ENCODE measurements around the gene KCNIP1.

DNA sequence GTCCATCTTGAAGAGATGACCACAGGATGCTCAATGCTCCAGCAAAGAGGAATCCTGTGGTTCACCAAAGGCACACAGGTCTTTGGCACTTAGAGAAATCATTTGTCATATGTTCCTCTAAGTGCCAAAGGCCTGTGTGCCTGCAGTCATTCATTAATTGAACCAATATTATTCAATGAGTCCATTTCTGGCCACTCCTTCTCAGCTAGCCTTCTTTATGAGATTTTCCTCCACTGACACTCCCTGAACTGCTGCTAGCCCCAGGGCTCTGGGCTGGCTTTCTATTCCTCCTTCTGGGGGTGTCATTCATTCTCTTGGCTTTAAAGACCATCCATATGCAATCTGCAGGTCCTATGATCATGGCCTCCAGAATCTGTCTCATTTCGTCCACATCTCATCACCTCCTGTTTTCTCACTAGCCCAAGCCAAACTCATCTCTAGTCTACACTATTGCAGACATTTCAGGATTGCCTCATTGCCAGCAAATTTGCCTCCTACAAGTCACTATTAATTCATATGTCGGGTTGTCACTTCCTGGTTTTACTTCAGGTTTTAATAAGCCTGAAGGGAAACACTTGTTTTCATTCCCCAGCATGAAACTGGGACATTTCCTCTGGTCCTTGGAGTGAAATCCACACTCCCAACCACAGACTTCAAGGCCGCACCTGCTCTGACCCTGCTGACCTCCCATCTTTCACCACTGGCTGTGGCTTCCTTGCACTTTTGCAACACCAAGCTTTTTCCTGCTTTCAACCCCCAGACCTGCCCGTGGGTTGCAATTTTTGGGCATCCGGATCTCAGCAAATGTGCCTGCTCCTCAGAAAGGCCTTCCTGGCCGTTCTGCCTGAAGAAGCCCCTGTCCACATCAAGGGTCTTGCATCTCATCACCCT, 35.1 kb downstream of the KCNIP1 start:
- TF ChIP-seq, protein P1, sequence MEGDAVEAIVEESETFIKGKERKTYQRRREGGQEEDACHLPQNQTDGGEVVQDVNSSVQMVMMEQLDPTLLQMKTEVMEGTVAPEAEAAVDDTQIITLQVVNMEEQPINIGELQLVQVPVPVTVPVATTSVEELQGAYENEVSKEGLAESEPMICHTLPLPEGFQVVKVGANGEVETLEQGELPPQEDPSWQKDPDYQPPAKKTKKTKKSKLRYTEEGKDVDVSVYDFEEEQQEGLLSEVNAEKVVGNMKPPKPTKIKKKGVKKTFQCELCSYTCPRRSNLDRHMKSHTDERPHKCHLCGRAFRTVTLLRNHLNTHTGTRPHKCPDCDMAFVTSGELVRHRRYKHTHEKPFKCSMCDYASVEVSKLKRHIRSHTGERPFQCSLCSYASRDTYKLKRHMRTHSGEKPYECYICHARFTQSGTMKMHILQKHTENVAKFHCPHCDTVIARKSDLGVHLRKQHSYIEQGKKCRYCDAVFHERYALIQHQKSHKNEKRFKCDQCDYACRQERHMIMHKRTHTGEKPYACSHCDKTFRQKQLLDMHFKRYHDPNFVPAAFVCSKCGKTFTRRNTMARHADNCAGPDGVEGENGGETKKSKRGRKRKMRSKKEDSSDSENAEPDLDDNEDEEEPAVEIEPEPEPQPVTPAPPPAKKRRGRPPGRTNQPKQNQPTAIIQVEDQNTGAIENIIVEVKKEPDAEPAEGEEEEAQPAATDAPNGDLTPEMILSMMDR (IDR thresholded peaks at IDR 0.05): no peak
- TF ChIP-seq POLR2AphosphoS5 (IDR thresholded peaks at IDR 0.05; ENCODE audit: insufficient read depth in 1 of 2, low read depth in 1 of 2): no peak
